CD4-positive, alpha-beta T cell treated with Interleukin-17A for 1 hour (primary cell): ENCODE measurements around the gene CDC5L.
"Not testable (repeated sequence)": the region's sequence is repeated elsewhere in the genome, so short reads cannot be mapped to it uniquely, and the experiment has no call there.

Experiments
- DNase-seq: peaks from one replicate; pipeline ENCODE4 v3.0.0-alpha.2; 2020

The CDC5L gene

DNA sequence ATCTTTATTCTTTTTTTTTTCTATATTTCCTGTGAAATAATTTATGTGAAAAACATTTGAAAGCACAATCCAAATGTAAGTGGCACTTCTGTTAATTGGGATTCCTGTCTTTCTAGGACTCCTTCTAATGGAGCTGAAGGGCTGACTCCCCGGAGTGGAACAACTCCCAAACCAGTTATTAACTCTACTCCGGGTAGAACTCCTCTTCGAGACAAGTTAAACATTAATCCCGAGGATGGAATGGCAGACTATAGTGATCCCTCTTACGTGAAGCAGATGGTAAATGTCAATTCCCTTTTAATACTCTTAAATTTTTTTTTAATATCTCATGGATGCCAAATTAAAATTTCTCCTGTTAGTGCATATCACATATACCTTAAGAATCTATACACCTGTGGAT lies 35.0 kb downstream of the CDC5L start:
- no peak for DNase-seq

DNA sequence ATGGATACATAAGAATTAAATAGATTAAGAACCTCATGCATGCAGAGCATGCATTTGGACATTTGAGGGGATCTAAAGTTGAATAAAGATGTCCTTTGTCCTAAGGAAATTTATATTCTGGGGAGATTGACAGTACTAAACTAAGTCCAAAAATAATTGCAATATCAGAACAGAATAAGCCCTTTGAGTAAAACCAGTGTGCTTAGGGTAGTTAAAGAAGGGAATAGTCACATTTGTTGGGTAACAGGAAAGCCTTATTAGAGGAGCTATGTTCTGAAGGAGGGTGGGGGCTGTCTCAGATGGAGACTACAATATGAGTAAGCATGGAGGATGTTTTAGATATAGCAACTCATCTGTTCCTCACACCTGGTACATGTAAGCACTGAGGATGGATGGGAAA lies 35.8 kb downstream of the CDC5L start:
- no peak for DNase-seq

DNA sequence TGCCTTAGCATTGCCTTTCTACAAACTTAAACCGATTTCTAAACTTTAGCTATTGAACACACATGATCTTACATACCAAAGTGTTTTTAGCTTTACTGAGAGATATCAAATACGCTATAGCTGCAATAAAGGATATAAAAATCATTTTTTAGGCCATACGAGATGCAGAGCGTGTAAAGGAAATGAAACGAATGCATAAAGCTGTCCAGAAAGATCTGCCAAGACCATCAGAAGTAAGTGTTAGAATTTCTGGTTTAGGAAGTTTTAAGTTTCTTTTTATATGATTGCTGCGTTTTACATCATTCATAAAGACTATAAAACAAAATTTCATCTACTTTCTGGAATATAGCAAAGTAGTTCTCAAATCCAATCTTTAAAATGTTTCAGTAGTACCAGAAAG lies 38.4 kb downstream of the CDC5L start:
- DNase-seq = no peak

DNA sequence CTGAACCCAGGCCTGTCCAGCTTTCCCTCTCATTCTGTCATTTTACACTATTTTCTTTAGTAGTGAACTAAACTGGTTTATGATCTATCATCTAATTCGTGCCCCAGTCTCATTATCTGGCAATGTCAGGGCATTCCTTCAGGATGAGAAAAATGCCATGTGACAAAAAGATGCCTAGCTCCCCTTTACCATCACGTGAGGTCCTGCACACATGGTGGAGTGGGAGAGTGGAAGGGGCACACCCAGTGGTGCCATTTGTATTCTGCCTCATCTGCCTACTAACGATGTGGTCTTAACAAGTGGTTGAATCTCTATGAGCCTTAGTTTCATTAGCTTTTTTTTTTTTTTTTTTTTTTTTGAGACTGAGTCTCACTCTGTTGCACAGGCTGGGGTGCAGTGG lies 41.2 kb downstream of the CDC5L start:
- no peak for DNase-seq

DNA sequence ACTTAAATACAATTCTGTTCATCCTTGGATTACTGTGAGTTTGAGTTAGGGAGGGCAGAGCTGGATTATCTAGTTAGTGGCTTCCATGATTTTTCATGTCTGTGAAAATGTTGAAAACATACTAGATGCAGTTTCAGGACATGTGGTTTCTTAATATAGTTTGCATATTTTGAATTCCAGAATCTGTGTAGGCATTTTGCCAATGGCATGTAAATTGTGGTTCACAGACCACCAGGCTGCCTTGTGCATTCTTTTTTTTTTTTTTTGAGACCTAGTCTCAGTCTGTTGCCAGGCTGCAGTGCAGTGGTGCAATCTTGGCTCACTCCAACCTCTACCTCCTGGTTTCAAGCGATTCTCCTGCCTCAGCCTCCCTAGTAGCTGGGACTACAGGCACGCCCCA lies 42.8 kb downstream of the CDC5L start:
- no peak for DNase-seq

DNA sequence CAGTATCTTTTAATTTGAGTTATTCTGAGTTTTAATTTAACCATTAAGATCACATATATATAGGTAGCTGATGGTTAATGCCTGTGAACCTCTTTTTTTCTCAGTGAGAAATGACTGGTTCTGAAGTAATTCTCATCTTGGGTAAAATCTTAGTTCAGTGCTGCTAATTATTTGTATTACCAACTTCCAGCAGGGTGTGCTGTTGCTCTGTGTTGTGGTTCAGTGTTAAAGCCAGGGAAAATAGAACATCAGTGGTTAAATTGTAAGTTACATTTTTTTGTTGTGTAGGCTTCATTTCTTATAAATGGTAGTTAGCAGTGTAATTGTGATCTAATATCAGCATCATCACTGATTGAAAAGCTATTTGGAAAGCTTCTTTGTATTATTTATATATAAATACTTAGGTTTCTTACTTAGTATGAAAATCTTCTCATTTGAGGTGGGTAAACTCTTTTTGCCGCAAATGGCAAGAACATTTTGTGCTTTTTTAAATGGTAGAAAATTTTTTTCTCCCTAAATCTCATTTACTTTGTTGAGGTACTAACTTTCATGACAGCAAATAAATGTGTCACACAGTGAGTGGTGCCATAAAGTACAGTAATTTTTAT lies 43.7 kb downstream of the CDC5L start:
- DNase-seq = peak; percentile 53

DNA sequence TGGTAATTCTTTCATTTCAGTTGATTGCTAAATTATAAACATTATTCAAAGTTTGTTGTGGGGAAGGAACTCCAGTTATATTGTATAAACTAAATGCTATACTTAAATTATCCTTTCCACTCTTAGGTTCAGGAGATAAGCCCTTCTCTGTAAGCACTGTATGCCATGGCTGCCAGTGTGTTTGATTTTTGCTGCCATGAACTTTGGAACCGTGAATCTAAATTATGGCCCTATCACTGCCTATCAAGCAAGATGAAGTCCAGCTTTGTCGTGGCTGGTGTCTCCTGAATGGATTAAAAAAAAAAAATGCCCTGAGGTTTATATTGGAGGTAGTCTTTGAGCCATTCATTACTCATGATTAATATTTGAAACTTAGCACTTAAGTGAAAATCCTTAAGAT lies 44.7 kb downstream of the CDC5L start:
- DNase-seq = no peak

DNA sequence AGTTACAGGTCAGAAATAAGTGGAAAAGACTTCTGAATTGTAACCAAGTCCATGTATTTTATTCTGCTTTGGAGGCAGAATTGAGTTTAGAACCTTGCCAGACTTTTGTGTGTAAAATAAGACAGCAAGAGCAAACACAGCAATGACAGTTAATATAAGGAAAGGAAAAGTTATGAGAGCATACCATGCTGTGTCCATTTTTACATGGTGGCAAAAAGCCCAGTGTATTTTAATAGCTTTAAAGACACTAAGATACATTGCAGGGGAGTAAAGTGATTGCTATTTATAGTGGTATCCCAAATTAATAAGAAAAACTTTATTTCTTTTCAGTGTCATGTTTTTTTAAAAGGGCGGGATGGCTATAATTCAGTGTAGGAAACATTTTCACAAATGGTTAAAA lies 45.2 kb downstream of the CDC5L start:
- DNase-seq = no peak

DNA sequence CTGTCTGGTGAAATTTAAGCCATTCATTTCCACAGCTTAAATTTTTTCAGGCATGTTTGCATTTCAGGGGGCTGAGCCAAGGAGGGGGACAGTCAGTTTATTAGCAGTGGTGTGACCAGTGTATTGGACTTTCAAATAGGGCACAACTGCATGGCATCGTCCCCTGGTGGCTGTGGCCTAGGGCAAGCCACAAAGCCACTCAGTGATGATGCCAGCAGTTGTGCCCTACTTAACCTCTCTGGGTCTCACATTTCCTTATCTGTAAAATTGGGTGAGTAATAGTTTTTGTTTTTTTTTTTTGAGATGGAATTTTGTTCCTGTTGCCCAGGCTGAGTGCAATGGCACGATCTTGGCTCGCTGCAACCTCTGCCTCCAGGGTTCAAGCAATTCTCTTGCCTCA lies 48.0 kb downstream of the CDC5L start:
- no peak for DNase-seq

DNA sequence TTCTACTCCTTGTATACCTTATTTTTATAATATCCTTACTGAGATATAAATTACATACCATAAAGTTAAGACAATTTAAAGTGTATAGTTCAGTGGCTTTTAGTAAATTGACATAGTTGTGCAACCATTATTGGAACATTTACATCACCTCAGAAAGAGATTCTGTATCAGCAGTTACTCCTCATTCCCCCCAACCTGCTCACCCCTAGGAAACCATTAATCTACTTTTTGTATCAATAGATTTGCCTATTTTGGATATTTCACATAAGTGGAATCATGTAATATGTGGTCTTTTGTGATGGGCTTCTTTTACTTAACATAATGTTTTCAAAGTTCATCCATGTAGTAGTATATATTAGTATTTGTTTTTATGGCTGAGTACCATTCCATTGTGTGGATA lies 51.3 kb downstream of the CDC5L start:
- no peak for DNase-seq

DNA sequence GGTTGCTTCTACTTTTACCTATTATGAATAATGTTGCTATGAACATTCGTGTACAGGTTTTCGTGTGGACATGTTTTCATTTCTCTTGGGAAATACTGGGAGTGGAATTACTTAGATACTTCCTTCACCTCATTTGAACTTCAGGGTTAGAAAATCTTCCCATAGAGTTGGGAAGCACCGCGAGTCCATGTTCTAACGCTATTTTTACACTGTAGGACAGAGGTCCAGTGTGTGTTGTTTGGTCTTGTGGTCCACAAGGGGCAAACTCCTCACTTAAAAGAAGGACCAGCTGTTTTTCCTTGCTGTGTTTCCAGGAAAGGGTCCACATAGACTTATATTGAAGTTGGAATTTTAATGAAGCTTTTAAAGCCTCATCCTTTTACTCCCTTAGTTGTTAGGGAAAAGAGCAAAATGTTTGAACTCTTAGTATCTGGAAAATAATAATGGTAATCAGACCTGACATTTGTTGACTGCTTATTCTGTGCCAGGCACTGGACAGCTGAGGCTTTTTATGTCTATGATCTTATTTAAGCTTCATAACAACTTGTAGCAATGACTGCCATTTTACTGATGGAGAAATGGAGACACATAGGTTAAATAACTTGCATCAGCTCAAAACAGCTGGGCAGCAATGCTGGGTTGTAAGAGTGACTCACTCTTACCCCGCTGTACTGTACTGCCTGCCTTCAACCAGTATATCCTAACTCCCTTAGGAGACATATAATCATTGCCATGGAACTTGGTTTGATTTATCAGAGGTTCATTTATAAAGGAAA lies 52.0 kb downstream of the CDC5L start:
- DNase-seq = no peak

DNA sequence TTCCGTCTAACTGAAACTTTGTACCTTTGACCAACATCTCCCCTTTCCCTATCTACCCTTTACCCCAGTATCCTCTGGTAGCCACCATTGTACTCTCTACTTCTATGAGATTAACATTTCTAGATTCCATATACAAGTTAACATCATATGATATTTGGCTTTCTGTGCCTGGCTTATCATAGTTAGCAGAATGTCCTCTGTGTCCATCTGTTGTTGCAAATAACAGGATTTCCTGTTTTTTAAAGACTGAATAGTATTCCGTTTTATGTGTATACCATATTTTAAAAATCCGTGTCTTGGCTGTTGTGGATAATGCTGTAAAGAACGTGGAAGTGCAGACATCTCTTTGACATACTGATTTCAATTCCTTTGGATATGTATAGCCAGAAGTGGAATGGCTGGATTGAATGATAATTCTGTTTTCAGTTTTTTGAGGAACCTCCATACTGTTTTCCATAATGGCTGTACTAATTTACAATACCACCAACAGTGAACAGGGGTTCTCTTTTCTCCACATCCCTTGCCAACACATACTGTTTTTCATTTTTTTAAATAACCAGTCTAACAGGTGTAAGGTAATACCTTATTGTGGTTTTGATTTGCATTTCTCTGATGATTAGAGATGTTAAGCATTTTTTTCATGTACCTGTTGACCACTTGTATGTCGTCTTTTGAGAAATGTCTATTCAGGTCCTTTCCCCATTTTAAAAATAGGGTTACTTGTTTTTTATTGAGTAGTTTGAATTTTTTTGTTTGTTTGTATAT lies 53.8 kb downstream of the CDC5L start:
- DNase-seq = no peak

DNA sequence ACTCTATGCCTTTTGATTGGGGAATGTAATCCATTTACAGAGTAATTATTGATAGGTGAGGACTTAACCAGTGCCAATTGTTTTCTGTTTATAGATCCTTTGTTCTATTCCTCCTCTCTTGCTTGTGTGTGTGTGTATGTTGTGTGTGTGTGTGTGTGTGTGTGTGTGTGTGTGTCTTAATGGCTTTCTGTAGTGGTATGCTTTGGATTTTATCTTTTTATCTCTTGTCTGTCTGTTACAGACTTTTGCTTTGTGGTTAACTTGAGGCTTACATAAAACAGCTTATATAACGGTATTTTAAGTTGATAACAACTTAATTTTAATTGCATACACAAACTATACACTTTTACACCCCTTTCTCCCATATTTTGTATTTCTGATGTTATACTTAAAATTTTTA lies 54.7 kb downstream of the CDC5L start:
- DNase-seq = no peak

DNA sequence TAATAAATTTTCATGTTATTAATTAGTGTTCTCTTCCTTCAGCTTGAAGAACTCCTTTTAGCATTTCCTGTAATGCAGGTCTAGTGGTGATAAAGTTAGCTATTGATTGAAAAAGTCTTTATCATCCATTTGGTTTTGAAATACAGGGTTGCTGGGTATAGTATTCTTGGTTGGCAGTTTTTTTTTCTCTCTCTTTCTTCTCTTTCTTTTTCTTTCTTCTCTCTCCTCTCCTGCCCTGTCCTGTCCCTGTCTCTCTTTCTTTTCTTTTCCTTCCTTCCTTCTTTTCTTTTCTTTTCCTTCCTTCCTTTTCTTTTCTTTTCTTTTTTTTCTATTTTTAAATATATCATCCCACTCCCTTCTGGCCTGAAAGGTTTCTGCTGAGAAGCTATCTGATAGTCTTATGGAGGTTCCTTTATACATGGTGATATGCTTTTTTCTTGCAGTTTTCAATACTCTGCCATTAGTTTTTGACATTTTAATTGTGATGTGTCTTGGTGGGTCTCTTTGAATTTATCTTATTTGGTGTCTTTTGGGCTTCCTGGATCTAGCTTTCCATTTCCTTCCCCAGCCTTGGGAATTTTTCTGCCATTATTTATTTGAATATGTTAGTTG lies 55.4 kb downstream of the CDC5L start:
- DNase-seq = no peak

DNA sequence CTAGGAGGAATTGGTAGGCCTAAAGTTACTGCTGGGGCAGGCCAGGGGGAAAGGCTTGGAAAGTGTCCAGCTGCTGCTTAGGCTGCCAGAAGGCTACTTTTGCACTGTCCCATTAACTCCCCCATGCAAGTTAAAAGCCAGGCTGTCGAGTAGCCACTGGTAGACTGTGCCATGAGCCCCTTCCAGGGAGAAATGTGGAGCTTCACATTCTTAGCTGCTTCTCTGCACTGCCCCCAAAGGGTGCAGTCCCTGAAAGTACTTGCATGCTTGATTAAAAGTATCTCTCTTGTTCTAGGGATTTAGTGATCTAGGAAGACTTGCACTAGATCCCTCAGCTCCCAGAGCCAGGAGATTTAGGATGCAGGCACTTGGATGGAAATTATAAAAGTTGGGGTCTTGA lies 57.3 kb downstream of the CDC5L start:
- no peak for DNase-seq

DNA sequence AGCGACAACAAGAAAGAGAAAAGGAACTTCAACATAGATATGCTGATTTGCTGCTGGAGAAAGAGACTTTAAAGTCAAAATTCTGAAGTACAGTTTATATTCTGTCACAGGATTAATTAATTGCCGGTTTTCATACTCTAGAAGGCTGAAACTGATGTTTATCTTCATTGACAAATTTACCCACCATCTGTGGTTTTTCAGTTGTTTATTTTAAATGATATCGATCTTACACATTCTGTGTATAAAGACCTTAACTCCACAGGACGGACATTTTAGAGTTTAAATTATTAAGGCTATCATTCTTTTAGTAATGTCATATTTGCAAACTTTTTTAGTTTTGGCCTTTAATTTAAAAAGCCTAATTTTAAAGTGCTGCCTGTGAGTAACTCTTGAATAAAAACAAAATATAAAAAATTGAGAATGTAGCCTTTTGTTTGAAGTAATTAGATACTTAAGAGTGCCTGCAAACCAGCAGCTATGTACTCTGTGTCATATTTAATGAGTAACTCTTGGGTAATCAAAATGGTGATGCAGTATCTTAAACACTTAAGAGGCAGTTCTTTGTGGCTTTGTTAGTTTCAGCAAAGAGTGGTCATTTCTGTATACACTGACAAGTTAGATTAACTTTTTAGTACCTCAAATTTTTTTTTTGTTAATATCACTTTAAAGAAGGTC lies 59.3 kb downstream of the CDC5L start:
- DNase-seq = no peak

DNA sequence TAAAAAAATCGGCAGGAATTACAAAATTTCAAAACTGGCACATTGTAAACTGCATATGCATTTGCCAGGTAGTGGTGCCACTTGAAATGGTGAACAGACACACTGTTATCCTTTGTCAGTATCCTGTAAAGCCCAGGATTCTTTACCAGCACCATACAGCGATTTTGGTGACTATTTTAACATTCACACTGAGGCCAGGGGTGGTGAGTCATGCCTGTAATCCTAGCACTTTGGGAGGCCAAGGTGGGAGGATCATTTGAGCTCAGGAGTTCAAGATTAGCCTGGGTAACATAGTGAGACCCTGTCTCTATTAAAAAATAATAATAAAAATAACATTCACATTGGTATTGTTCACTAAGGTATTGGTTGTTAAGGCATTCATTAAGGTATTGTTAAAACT lies 61.7 kb downstream of the CDC5L start:
- DNase-seq = not testable (repeated sequence)

DNA sequence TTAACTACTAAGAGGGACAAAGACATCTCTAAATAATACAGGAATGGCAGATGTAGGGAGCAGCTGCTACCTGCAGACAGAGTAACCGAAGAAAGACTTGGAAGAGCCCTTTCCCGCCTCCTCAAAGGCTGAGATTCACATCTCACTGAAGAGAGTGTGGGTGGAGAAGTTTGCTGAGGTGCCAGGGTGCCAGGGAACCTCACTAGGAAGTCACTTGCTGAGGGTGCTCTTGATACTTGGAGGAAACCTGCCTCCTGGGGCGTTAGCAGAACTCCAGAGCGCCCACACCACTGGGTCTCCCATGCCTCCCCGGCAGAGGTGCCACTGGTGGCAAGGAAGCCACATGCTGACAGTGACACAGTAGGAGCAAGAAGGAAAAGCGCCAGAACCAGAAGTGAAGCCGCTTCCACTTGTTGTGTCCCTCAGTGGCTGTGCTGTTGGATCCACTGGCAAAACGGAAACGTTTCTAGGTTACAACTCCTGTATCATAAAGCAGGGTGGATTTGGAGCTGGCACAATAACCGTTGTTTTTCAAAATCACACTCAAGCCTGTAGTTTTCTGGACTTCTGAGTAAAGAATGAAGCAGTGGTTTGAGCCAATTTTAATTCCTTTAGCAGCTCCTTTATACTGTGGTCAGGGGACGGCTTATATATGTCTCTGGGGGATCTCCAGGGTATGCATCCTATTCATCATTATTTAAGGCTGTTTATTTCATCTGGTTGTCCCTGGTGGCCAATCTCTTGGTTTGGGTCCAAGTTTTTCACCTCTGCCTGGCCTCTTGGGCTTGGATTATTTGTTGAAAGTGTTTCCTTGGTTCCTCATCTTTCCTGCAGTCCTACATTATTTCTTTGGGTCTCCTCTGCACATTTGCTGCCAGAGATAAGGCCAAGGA lies 64.5 kb downstream of the CDC5L start:
- DNase-seq = no peak

DNA sequence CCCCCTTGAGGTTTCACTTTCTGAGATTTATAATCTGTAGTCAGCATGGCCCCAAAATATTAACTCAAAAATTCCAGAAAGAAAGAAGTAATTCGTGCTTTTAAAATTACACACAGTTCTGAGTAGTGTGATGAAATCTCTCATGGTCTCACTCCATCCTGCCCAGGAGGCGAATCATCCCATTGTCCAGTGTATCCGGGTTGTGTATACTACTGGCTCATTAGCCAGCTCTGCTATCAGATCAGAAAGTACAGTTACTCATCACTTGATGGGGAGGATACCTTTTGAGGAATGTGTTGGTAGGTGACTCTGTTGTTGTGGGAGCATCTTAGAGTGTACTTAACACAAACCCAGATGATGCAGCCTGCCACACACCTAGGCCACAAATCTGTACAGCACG lies 65.2 kb downstream of the CDC5L start:
- DNase-seq = no peak

DNA sequence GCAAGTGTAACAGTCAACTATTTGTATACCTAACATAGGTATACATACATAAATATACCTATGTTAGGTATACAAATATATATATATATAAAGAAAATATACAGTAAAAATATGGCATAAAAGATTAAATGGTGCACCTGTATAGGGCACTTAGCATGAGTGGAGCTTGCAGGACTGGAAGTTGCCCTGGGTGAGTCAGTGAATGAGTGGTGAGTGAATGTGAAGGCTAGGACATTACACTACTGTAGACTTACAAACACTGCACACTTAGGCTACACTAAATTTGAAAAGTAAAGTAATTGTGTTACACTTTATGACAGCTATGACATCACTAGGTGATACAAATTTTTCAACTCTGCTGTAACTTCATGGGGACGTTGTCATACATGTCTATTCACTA lies 65.6 kb downstream of the CDC5L start:
- DNase-seq = no peak

DNA sequence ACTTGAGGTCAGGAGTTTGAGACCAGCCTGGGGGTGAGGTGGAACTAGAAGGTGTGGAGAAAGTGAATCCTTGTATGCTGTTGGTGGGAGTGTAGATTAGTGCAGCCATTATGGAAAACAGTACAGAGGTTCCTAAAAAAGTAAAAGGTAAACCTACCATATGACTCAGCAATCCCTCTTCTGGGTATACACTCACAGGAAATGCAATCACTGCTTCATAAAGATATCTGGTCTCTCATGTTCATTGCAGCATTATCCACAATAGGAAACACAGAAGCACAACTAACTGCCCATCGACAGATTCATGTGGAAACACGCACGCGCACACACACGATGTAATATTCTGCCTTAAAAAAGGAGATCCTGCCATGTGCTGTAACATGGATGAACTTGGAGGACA lies 66.7 kb downstream of the CDC5L start:
- DNase-seq = no peak
